HG03196 (cell line): Measurements from ENCODE around the gene TBC1D22A.

ENCODE experiments used
- ATAC-seq: cut with Tn5 transposase; IDR thresholded peaks from one replicate; pipeline ENCODE4 v1.9.1; 2021; ENCODE audit not compliant: unreplicated experiment

Gene TBC1D22A

GRCh38 chr22:47050401-47051051 lies 288.1 kb downstream of the TBC1D22A start:
- ATAC-seq, result no peak

- no peak for ATAC-seq
Observed at GRCh38 chr22:47051441-47052071, 289.1 kb downstream of the TBC1D22A start.

GRCh38 chr22:47052236-47053012 lies 290.0 kb downstream of the TBC1D22A start:
- ATAC-seq, result no peak

GRCh38 chr22:47053013-47053725 lies 290.7 kb downstream of the TBC1D22A start:
- no peak for ATAC-seq

- ATAC-seq, result no peak
Observed at GRCh38 chr22:47053726-47054141, 291.3 kb downstream of the TBC1D22A start.

- ATAC-seq, result no peak
Observed at GRCh38 chr22:47054231-47055072, 292.0 kb downstream of the TBC1D22A start.

GRCh38 chr22:47055073-47055355 lies 292.6 kb downstream of the TBC1D22A start:
- no peak for ATAC-seq

- no peak for ATAC-seq
Observed at GRCh38 chr22:47055461-47055860, 293.0 kb downstream of the TBC1D22A start.

GRCh38 chr22:47055921-47056320 lies 293.5 kb downstream of the TBC1D22A start:
- ATAC-seq, result no peak

GRCh38 chr22:47056361-47056760 lies 293.9 kb downstream of the TBC1D22A start:
- ATAC-seq, result no peak

GRCh38 chr22:47056776-47057470 lies 294.5 kb downstream of the TBC1D22A start:
- no peak for ATAC-seq

GRCh38 chr22:47057916-47058585 lies 295.6 kb downstream of the TBC1D22A start:
- no peak for ATAC-seq

- ATAC-seq, result no peak
Observed at GRCh38 chr22:47059076-47059475, 296.6 kb downstream of the TBC1D22A start.

GRCh38 chr22:47059701-47060161 lies 297.3 kb downstream of the TBC1D22A start:
- no peak for ATAC-seq

GRCh38 chr22:47060718-47061117 lies 298.3 kb downstream of the TBC1D22A start:
- ATAC-seq, result no peak

GRCh38 chr22:47061226-47061625 lies 298.8 kb downstream of the TBC1D22A start:
- ATAC-seq, result no peak

GRCh38 chr22:47062126-47062525 lies 299.7 kb downstream of the TBC1D22A start:
- no peak for ATAC-seq

- no peak for ATAC-seq
Observed at GRCh38 chr22:47063071-47063509, 300.6 kb downstream of the TBC1D22A start.

GRCh38 chr22:47063606-47064005 lies 301.2 kb downstream of the TBC1D22A start:
- no peak for ATAC-seq
